GM10847 (cell line): Measurements from ENCODE around the gene HBG1.
"Not testable (repeated sequence)": the region's sequence is repeated elsewhere in the genome, so short reads cannot be mapped to it uniquely, and the experiment has no call there.

ENCODE experiments used
- POLR2A ChIP-seq: IDR thresholded peaks from 2 replicates; pipeline ENCODE4 v1.6.1; 2011; ENCODE audit not compliant: insufficient read length; ENCODE audit errors: extremely low read depth

HBG1 gene

DNA sequence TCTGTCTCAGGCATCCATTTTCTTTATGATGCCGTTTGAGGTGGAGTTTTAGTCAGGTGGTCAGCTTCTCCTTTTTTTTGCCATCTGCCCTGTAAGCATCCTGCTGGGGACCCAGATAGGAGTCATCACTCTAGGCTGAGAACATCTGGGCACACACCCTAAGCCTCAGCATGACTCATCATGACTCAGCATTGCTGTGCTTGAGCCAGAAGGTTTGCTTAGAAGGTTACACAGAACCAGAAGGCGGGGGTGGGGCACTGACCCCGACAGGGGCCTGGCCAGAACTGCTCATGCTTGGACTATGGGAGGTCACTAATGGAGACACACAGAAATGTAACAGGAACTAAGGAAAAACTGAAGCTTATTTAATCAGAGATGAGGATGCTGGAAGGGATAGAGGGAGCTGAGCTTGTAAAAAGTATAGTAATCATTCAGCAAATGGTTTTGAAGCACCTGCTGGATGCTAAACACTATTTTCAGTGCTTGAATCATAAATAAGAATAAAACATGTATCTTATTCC, 31.0 kb upstream of the HBG1 start:
- no peak for TF ChIP-seq POLR2A

DNA sequence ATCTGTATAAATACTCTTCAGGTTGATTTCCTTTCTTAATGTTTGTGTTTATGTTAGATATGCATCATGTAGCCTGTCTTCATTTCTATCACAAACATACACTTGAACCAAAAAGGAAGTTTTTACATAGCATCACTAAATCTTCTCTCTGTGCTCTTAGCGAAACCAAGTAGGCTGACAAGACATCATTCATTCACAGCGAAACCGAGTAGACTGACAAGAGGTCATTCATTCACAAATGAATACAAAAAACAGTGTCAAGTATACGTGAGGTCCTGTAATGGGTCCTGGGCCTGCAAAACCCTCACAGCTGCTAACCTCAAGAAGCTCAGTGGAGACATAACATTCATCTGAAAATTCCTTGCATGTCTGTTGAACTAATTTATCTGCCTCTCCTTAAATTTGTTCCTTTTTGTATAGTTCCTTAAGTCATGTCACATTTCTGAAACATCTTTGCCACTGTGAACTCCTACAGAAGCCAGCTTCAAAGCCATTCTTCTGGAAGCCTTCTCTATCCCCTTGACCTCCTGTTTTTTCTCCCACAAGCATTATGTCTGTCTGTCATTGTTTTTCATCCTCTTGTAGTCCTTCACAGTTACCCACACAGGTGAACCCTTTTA, 29.9 kb upstream of the HBG1 start:
- no peak for TF ChIP-seq POLR2A

DNA sequence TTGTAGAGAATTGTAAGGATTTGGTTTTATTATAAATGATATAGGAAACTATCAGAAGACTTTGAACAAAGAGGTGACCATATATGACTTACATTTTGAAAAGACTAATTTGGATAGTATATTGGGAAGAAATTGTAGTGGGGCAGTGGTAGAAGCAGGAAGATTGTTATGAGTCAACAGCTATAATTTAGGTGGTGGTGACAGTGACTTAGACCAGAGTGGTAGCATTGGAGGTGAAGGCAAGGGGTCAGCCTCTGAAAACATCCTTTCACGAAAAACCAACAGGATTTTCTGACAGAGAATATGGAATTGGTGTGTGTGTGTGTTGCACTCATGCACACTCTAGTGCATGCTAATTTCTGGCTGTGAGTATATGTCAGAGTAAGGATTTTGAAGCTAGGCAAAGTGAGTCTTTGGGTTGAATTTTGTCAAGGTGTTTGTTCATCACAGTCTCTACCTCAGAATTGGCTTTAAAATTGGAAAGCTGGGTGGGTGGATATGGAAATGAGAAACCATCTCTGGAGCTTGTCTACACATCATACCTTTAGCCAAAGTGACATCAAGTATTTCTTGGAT, 28.2 kb upstream of the HBG1 start:
- TF ChIP-seq POLR2A: no peak

DNA sequence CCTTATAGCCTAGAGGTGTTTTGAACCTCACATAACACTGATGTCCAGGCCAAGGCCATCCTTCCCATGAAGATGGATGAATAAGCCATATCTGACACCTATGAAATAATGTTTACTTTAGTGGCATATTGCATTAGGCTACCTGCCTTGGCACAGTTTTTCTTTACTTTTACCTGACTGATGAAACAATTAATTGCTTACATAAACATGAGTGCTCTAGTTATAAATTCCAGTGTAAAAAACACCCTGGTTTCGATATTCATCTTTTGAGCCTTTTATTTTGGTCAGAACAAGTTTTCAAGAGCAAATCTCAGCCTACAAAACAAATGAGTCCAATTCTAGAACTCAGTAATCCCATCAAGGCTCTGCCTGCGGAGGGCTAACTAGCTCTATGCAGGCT, 27.0 kb upstream of the HBG1 start:
- no peak for TF ChIP-seq POLR2A

DNA sequence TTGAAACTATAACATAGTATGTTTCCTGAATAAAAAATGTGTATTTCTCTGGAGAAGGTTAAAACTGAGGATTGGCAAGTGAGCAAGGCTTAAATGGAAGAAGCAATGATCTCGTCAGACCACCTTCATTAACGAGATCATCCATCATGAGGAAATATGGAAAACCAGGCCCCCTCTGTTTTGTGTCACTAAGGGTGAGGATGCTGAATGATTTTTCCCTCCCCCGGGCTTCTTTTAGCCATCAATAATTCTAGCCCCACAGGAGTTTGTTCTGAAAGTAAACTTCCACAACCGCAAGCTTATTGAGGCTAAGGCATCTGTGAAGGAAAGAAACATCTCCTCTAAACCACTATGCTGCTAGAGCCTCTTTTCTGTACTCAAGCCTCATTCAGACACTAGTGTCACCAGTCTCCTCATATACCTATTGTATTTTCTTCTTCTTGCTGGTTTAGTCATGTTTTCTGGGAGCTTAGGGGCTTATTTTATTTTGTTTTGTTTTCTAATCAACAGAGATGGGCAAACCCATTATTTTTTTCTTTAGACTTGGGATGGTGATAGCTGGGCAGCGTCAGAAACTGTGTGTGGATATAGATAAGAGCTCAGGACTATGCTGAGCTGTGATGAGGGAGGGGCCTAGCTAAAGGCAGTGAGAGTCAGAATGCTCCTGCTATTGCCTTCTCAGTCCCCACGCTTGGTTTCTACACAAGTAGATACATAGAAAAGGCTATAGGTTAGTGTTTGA, 25.9 kb upstream of the HBG1 start:
- TF ChIP-seq POLR2A: no peak

DNA sequence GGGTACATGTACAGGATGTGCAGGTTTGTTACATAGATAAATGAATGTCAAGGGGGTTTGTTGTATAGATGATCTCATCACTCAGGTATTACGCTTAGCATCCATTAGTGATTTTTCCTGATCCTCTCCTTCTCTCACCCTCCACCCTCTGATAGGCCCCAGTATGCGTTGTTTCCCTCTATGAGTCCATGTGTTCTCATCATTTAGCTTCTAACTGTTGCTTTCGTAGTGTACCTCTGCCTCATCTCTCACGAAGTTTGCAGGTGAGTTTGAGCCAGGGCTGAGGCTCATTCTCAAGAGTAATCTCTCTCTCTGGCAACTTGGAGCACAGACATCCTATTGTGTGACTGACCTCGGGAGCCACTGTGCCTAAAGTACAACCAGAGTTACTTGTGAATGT, 24.7 kb upstream of the HBG1 start:
- no peak for TF ChIP-seq POLR2A

DNA sequence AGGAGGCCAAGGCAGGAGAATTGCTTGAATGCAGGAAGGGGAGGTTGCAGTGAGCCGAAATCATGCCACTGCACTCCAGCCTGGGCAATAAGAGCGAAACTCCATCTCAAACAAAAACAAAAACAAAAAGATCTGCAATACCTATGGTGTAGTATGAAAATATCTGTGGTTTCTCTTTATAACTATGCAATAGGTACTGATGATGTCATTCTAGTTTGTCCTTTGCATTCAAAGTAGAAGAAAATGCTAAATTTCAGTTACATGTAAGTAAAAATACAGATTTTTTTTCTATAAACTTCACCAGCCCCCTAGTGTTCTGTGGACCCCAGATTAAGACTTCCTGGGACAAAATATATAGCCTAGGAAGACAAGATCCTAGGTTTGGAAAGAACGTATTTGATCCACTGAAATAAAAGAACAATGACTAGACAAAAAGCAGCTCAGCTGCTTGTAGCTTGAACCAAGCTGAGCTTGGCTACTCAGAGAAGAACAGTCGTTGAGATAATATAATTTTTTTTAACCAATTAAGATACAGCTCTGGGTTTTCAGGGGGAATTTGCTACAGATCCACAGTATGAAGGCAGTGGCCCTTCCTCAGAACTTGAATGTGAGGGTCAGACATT, 22.8 kb upstream of the HBG1 start:
- TF ChIP-seq POLR2A: no peak

DNA sequence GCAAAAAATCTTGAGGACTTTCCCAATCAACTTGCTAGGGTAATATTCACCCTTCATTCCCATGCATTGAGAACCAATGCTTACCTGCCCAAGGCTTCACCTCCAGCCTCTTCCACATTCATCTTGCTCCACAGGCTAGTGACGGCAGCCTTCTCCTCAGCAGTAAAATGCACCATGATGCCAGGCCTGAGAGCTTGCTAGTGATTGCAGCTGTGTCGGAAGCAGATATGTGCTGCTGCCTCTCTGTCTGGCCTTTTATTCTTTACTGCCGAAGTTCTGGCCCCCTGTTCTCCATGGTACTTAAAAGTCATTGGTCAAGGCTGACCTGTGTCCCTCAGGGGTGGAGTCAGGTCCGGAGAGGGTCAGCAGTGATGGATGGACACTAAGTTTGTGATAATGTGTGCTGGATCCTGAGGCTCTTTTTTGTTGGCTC, 20.1 kb upstream of the HBG1 start, which contains the start of gene HBE1:
HBE1 (minus strand) TSS at position 231 of the 433 bp plus-strand sequence; CDS start at position 176, 55 bp downstream.
- no peak for TF ChIP-seq POLR2A

DNA sequence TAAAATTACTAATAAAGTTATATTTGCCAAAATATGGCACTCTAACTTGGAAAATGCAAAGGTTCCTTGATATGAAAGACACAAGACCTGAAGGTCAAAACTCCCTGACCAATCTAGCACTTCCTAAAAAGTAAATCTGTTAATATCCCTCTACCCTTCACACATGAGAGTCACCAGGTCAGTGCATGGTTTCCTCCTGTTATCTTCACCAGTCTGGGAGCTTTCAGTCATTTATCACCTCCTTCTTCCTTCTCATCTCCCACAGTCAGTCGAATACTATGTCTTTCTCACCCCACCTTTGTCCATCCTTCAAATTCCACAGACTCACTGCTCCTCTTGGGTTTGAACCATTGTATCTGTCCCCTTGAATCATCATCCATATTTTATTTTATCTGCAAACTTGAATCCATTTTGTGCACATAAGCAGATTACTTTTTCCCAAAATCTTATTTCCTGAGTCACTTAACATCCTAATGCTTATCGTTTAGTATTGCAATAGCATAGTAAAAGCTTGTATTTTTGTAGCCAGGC, 17.4 kb upstream of the HBG1 start:
- TF ChIP-seq POLR2A: no peak

DNA sequence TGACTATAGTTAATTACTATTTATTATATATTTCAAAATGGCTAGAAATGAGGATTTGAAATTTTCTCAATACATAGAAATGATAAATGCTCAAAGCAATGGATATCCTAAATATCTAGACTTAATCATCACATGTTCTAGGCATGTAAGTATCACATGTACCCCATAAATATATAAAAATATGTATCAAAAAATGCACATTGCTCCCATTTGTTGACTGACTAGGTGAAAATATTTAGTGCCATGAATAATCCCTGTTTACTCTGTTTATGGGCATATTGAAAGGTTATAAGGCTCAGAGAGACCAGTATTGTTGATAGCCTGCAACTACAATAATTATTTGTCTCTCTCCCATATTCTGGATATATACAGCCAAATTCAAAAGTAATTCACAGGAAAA, 17.0 kb upstream of the HBG1 start:
- no peak for TF ChIP-seq POLR2A

DNA sequence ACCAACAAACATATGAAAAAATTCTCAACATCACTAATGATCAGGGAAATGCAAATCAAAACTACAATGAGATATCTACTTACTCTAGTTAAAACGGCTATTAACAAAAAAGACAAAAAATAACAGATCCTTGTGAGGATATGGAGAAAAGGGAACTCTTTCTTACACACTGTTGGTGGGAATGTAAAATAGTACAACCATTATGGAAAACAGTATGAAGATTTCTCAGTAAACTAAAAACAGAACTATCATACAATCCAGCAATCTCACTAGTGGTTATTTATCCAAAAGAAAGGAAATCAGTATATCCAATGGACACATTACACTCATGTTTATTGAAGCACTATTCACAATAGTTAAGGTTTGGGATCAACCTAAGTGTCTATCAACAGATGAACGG, 16.2 kb upstream of the HBG1 start:
- no peak for TF ChIP-seq POLR2A

DNA sequence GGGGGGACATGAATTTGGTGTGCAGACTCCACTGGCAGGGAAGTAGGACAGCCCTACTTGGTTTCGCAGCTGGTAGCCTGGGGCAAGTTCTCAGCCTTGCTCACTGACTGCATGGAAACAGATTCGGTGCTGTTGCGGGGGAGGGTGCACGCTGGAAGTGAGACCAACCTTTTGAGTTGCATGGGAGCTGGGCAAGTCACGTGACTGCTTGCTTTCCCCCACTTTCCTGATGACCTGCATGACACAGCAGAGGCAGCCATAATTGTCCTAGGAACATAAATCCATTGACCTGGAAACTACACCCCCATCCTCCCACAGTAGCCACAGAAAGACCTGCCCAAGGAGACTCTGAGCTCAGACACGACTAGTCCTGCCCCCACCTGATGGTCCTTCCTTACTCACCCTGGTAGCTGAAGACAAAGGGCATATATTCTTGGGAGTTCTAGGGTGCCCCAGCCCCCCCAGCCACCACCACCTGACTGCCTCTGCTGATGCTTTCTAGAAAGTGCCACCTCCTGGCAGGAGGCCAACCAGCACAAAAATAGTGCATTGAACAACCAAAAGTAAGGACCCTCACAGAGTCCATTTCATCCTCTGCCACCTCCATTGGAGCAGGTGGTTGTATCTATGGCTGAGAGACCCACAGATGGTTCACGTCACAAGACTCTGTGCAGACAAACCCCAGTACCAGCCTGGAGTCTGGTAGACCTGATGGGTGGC, 9.0 kb upstream of the HBG1 start:
- TF ChIP-seq POLR2A: no peak

DNA sequence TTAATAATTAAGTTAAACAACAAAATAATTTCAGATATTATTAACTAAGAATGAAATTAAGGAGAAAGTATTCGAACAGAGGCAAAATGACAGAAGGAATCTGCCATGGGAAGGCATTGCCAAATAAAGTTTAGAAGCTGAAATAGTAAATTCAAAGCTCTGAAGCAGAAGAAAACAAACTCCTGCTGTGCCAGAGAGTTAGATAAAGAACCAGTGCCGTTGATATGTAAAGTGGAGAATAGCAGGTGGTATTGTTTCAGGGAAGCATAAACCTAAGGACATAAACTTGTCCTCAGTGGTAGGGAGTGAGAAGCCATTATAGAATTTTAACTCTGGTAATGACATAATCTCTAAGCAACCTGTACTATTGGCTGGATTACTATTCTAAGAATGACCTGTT, 7.6 kb upstream of the HBG1 start:
- no peak for TF ChIP-seq POLR2A

DNA sequence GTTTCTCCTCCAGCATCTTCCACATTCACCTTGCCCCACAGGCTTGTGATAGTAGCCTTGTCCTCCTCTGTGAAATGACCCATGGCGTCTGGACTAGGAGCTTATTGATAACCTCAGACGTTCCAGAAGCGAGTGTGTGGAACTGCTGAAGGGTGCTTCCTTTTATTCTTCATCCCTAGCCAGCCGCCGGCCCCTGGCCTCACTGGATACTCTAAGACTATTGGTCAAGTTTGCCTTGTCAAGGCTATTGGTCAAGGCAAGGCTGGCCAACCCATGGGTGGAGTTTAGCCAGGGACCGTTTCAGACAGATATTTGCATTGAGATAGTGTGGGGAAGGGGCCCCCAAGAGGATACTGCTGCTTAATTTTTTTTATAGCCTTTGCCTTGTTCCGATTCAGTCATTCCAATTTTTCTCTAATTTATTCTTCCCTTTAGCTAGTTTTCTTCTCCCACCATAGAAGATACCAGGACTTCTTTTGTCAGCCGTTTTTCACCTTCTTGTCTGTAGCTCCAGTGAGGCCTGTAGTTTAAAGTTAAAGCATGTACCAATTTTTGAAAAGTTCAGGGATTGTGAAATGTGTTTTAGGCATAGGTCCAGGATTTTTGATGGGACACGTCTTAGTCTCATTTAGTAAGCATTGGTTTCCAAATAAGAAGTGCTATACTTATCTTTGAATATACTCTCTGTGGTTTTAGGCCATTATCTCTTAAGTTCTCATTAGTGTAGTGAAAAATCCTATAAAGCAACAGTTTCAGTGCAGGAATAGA, 5.2 kb upstream of the HBG1 start, which contains the start of gene HBG2:
HBG2 (minus strand) TSS at position 136 of the 768 bp plus-strand sequence; CDS start at position 83, 53 bp downstream.
- TF ChIP-seq POLR2A: not testable (repeated sequence)
